H9 (cell line): ENCODE measurements around the gene RGS14. TPM values are rescaled to one million over a fixed set of nuclear protein-coding genes. Genes with fewer than 3 reads are reported as not detected.

Experiments
- DNase-seq: peaks from one replicate; pipeline ENCODE4 v3.0.0-alpha.2; 2017
- H2AFZ ChIP-seq: one replicate; pipeline ENCODE4 v1.6.1; 2013; ENCODE audit warnings: mild to moderate bottlenecking, low read length, control low read depth, moderate library complexity
- H2AK5ac ChIP-seq: 2 replicates; pipeline ENCODE4 v1.6.1; 2013; ENCODE audit warnings: low read length, control low read depth, mixed read lengths; ENCODE audit not compliant: insufficient read length
- H2BK120ac ChIP-seq: one replicate; pipeline ENCODE4 v1.6.1; 2013; ENCODE audit warnings: low read depth, mild to moderate bottlenecking, low read length, control low read depth, inconsistent platforms; ENCODE audit not compliant: poor library complexity, severe bottlenecking
- H2BK12ac ChIP-seq: 2 replicates; pipeline ENCODE4 v1.6.1; 2013; ENCODE audit warnings: low read length, control low read depth, mixed read lengths, low read depth; ENCODE audit not compliant: insufficient read length
- H2BK15ac ChIP-seq: 2 replicates; pipeline ENCODE4 v1.6.1; 2013; ENCODE audit warnings: low read depth, low read length, control low read depth
- H2BK20ac ChIP-seq: one replicate; pipeline ENCODE4 v1.6.1; 2013; ENCODE audit warnings: low read depth, mild to moderate bottlenecking, low read length, control low read depth, inconsistent platforms; ENCODE audit not compliant: poor library complexity, severe bottlenecking
- H2BK5ac ChIP-seq: 2 replicates; pipeline ENCODE4 v1.6.1; 2013; ENCODE audit warnings: low read length, control low read depth, mixed read lengths; ENCODE audit not compliant: insufficient read length
- H3K14ac ChIP-seq: 2 replicates; pipeline ENCODE4 v1.6.1; 2013; ENCODE audit warnings: low read length, control low read depth; ENCODE audit not compliant: insufficient read depth
- H3K18ac ChIP-seq: 2 replicates; pipeline ENCODE4 v1.6.1; 2013; ENCODE audit warnings: low read depth, mild to moderate bottlenecking, mixed read lengths, low read length, control low read depth; ENCODE audit not compliant: insufficient read length
- H3K23ac ChIP-seq: 2 replicates; pipeline ENCODE4 v1.6.1; 2013; ENCODE audit warnings: low read length, control low read depth, mixed read lengths, low read depth; ENCODE audit not compliant: insufficient read length
- H3K23me2 ChIP-seq: 2 replicates; pipeline ENCODE4 v1.6.1; 2013; ENCODE audit warnings: low read depth, mild to moderate bottlenecking, mixed read lengths, low read length, control low read depth; ENCODE audit not compliant: insufficient read length, poor library complexity, severe bottlenecking
- H3K27ac ChIP-seq: 2 replicates; pipeline ENCODE4 v1.5.1; 2013; ENCODE audit warnings: low read length, control low read depth, mixed read lengths, low read depth; ENCODE audit not compliant: insufficient read length
- H3K27me3 ChIP-seq: 2 replicates; pipeline ENCODE4 v1.6.1; 2013; ENCODE audit warnings: low read length, control low read depth, inconsistent platforms; ENCODE audit not compliant: insufficient read depth
- H3K4ac ChIP-seq: 2 replicates; pipeline ENCODE4 v1.6.1; 2013; ENCODE audit warnings: low read depth, mild to moderate bottlenecking, control low read depth, inconsistent platforms, low read length, moderate library complexity
- H3K4me1 ChIP-seq: 2 replicates; pipeline ENCODE4 v1.6.1; 2013; ENCODE audit warnings: low read length, control low read depth, inconsistent platforms; ENCODE audit not compliant: insufficient read depth
- H3K4me2 ChIP-seq: 2 replicates; pipeline ENCODE4 v1.6.1; 2013; ENCODE audit warnings: low read length, control low read depth, mixed read lengths; ENCODE audit not compliant: insufficient read length, insufficient read depth
- H3K56ac ChIP-seq: 2 replicates; pipeline ENCODE4 v1.6.1; 2013; ENCODE audit warnings: low read depth, mild to moderate bottlenecking, mixed read lengths, low read length, control low read depth; ENCODE audit not compliant: insufficient read length
- H3K79me1 ChIP-seq: 2 replicates; pipeline ENCODE4 v1.6.1; 2013; ENCODE audit warnings: low read depth, mild to moderate bottlenecking, moderate library complexity, low read length, control low read depth, inconsistent platforms; ENCODE audit not compliant: insufficient read depth, poor library complexity, severe bottlenecking
- H3K79me2 ChIP-seq: 2 replicates; pipeline ENCODE4 v1.6.1; 2013; ENCODE audit warnings: low read length, control low read depth, inconsistent platforms; ENCODE audit not compliant: insufficient read depth
- H3K9ac ChIP-seq: 2 replicates; pipeline ENCODE4 v1.6.1; 2013; ENCODE audit warnings: low read length, control low read depth, mixed read lengths; ENCODE audit not compliant: insufficient read length; ENCODE audit errors: extremely low read depth
- H3K9me3 ChIP-seq: one replicate; pipeline ENCODE4 v1.6.1; 2013; ENCODE audit warnings: low read depth, low read length, inconsistent platforms; ENCODE audit not compliant: control insufficient read depth
- H3T11ph ChIP-seq: one replicate; pipeline ENCODE4 v1.6.1; 2013; ENCODE audit warnings: mild to moderate bottlenecking, low read length, control low read depth, inconsistent platforms
- H4K20me1 ChIP-seq: one replicate; pipeline ENCODE4 v1.6.1; 2013; ENCODE audit not compliant: control insufficient read depth, insufficient read length, insufficient read depth
- H4K5ac ChIP-seq: 2 replicates; pipeline ENCODE4 v1.6.1; 2013; ENCODE audit warnings: low read depth, mild to moderate bottlenecking, mixed read lengths, low read length, control low read depth; ENCODE audit not compliant: insufficient read length
- H4K8ac ChIP-seq: replicated peaks from 2 replicates; pipeline ENCODE4 v1.6.1; 2013; ENCODE audit warnings: low read length, control low read depth, mixed read lengths, low read depth; ENCODE audit not compliant: insufficient read length
- H4K91ac ChIP-seq: 2 replicates; pipeline ENCODE4 v1.6.1; 2013; ENCODE audit warnings: low read depth, mild to moderate bottlenecking, moderate library complexity, mixed read lengths, low read length, control low read depth; ENCODE audit not compliant: insufficient read length
- H3K27ac Mint-ChIP-seq, 3 experiments: 2 replicates in 2 of 3; 3 replicates in 1 of 3; pipeline ENCODE4 v1.8.0; 2020 to 2021; ENCODE audit warnings: mixed read lengths in 3 of 3, mild to moderate bottlenecking in 1 of 3, moderate library complexity in 1 of 3
- H3K27me3 Mint-ChIP-seq: 2 replicates; pipeline ENCODE4 v1.8.0; 2021; ENCODE audit warnings: low read depth, mild to moderate bottlenecking, moderate library complexity, mixed read lengths
- H3K36me3 Mint-ChIP-seq, 3 experiments: 2 replicates in 2 of 3; 3 replicates in 1 of 3; pipeline ENCODE4 v1.8.0; 2020 to 2021; ENCODE audit warnings: low read depth in 3 of 3, mixed read lengths in 3 of 3; ENCODE audit not compliant: insufficient read depth in 1 of 3
- H3K4me1 Mint-ChIP-seq, 2 experiments: 2 replicates each; pipeline ENCODE4 v1.8.0; 2020; ENCODE audit warnings: mixed read lengths in 2 of 2
- H3K4me3 Mint-ChIP-seq, 2 experiments: 2 replicates in 1 of 2; 3 replicates in 1 of 2; pipeline ENCODE4 v1.8.0; 2020 to 2021; ENCODE audit warnings: mild to moderate bottlenecking in 2 of 2, mixed read lengths in 2 of 2, moderate library complexity in 1 of 2
- H3K9me3 Mint-ChIP-seq, 2 experiments: 2 replicates in 1 of 2; 3 replicates in 1 of 2; pipeline ENCODE4 v1.8.0; 2020; ENCODE audit warnings: mild to moderate bottlenecking in 2 of 2, mixed read lengths in 2 of 2, moderate library complexity in 1 of 2
- CTCF ChIP-seq: fragments of 200-600 bp; sonication (generic); conservative IDR thresholded peaks from 3 replicates; pipeline ENCODE4 v1.8.0; 2021; ENCODE audit warnings: antibody characterized with exemption, mild to moderate bottlenecking
- WGBS: extraction: QIAGEN DNeasy Blood & Tissue Kit; methylation state at CpG from one replicate; pipeline ENCODE4 v1.1.7; 2013; ENCODE audit warnings: missing lambda C conversion rate, low lambda C conversion rate, mixed read lengths; ENCODE audit not compliant: insufficient read length; ENCODE audit errors: extremely low coverage; 5-methylcytosine and 5-hydroxymethylcytosine counted together
- total RNA-seq: library from RNA; stranded (reverse); gene quantifications from 2 replicates; pipeline ENCODE4 v1.2.1, GENCODE V29; 2021

RGS14 gene
- total RNA-seq, 1 experiment from 2014 or later: 12.3 TPM

DNA sequence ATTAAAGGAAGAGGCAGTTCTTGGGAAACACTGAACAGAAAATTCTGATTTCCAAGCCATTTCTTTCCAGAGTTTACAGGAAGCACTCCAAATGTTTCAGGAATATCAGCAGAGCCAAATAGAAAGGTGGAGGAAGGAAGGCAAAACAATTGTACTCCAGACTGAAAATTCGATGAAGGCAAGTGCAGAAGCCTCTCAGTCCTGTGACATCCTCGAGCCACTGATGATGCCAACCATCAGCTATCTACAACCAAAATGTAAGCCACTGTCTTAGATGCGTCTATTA is 8.4 kb upstream of the RGS14 start:
- Histone ChIP-seq H3K23ac (no peak overlapping the region), H3K4me1 (peaks cover 3% of the 10 kb centered on the region; the same call in 1 of the 2 replicates), H3K27me3 (no peaks in the 10 kb centered on the region), H2AK5ac (no peak overlapping the region), H4K5ac (no peak overlapping the region), H3K18ac (no peak overlapping the region), H3K9ac (no peak overlapping the region), H4K91ac (no peak overlapping the region), H3K27ac (no peak overlapping the region), H2BK120ac (no peak overlapping the region), H2BK12ac (no peak overlapping the region), H2BK15ac (no peak overlapping the region), H3K9me3 (no peaks in the 10 kb centered on the region), H4K20me1 (no peaks in the 10 kb centered on the region), H2AFZ (no peak overlapping the region), H3K23me2 (peaks cover 7% of the 10 kb centered on the region), H3K56ac (no peak overlapping the region), H3T11ph (no peak overlapping the region), H3K4me2 (no peak overlapping the region), H3K4ac (no peak overlapping the region), H3K14ac (no peak overlapping the region), H2BK20ac (no peak overlapping the region), H2BK5ac (no peak overlapping the region), H3K79me1 (peaks cover 4% of the 10 kb centered on the region), H3K79me2 (peaks cover 17% of the 10 kb centered on the region), H4K8ac (no peak overlapping the region)
- DNase-seq: no peak
- no peak for TF ChIP-seq CTCF
- H3K27me3 Mint-ChIP-seq: peaks cover 10% of the 10 kb centered on the region
- H3K9me3 Mint-ChIP-seq: no peaks in the 10 kb centered on the region
- no peak overlapping the region for H3K27ac Mint-ChIP-seq
- peaks cover 2 to 25% (median 25%) of the 10 kb centered on the region in 3 experiments; a peak in 6 of 7 replicates for H3K36me3 Mint-ChIP-seq
- no CpG with 5 or more reads among the region's 3 CpGs for WGBS
- H3K4me1 Mint-ChIP-seq: peaks cover 20 to 25% of the 10 kb centered on the region in 2 experiments
- peak overlapping the region; percentile 57 to 67; a peak in 3 of 5 replicates for H3K4me3 Mint-ChIP-seq
